IMR-90 (cell line): ENCODE results near the gene SUSD6. TPM values are rescaled to one million over a fixed set of nuclear protein-coding genes. Genes with fewer than 3 reads are reported as not detected.

Experiments
- ATAC-seq: fragments of 200-7000 bp; cut with Tn5 transposase; 2 replicates; pipeline ENCODE4 v1.9.1; 2020; ENCODE audit warnings: low read depth, mild to moderate bottlenecking, moderate library complexity
- BruUV-seq: library from RNA; stranded (reverse); fragments of 400-500 nt; replicated peaks from 2 replicates; lab custom pipeline; 2021; lab: Mats Ljungman, UMichigan
- CTCF ChIA-PET: fragments of 300-600 bp; formaldehyde crosslinking; extraction: SDS; loops from one replicate; lab custom pipeline; 2021; ENCODE audit warnings: antibody characterized with exemption; lab: Yijun Ruan, JAX
- POLR2A ChIA-PET: fragments of 300-600 bp; sonication (Branson Sonifier 250); formaldehyde crosslinking; loops from one replicate; lab custom pipeline; 2022; ENCODE audit warnings: antibody characterized with exemption; ENCODE audit not compliant: unreplicated experiment; lab: Charles Lee
- DNase-seq: peaks from one replicate; pipeline ENCODE4 v3.0.0; 2013
- H2AFZ ChIP-seq: replicated peaks from 2 replicates; pipeline ENCODE3; 2013; ENCODE audit warnings: low read length, mild to moderate bottlenecking; ENCODE audit not compliant: poor library complexity
- H2AK5ac ChIP-seq: 2 replicates; pipeline ENCODE4 v1.6.1; 2013; ENCODE audit warnings: low read depth, low read length, inconsistent platforms
- H2AK9ac ChIP-seq: replicated peaks from 2 replicates; pipeline ENCODE3; 2013; ENCODE audit warnings: mild to moderate bottlenecking, low read depth, low read length, moderate library complexity; ENCODE audit not compliant: poor library complexity
- H2BK120ac ChIP-seq: 2 replicates; pipeline ENCODE4 v1.6.1; 2013; ENCODE audit warnings: low read depth, low read length, inconsistent platforms
- H2BK15ac ChIP-seq: 3 replicates; pipeline ENCODE4 v1.6.1; 2013; ENCODE audit warnings: low read depth, low read length, inconsistent platforms
- H2BK20ac ChIP-seq: 2 replicates; pipeline ENCODE4 v1.6.1; 2013; ENCODE audit warnings: low read depth, mild to moderate bottlenecking, inconsistent platforms, low read length, moderate library complexity
- H2BK5ac ChIP-seq: 2 replicates; pipeline ENCODE4 v1.6.1; 2013; ENCODE audit warnings: mild to moderate bottlenecking, low read depth, low read length, inconsistent platforms; ENCODE audit not compliant: poor library complexity, severe bottlenecking
- H3K14ac ChIP-seq: replicated peaks from 2 replicates; pipeline ENCODE4 v1.6.1; 2013; ENCODE audit warnings: low read depth, low read length, inconsistent platforms
- H3K18ac ChIP-seq: 2 replicates; pipeline ENCODE4 v1.6.1; 2013; ENCODE audit warnings: low read depth, low read length, control low read depth
- H3K23ac ChIP-seq: 2 replicates; pipeline ENCODE4 v1.6.1; 2013; ENCODE audit warnings: low read depth, low read length, inconsistent platforms
- H3K27ac ChIP-seq: 2 replicates; pipeline ENCODE4 v1.5.1; 2013; ENCODE audit warnings: mild to moderate bottlenecking, control low read depth, low read length; ENCODE audit not compliant: insufficient read depth
- H3K27me3 ChIP-seq: 2 replicates; pipeline ENCODE4 v1.6.1; 2013; ENCODE audit warnings: low read length; ENCODE audit not compliant: control insufficient read depth, insufficient read depth
- H3K36me3 ChIP-seq: 2 replicates; pipeline ENCODE4 v1.6.1; 2013; ENCODE audit warnings: low read length, mixed read lengths; ENCODE audit not compliant: control insufficient read depth, insufficient read depth
- H3K4ac ChIP-seq: 2 replicates; pipeline ENCODE4 v1.6.1; 2013; ENCODE audit warnings: low read depth, low read length, inconsistent platforms
- H3K4me1 ChIP-seq: 2 replicates; pipeline ENCODE4 v1.6.1; 2013; ENCODE audit warnings: low read length, mixed read lengths; ENCODE audit not compliant: control insufficient read depth, insufficient read depth
- H3K4me2 ChIP-seq: 2 replicates; pipeline ENCODE4 v1.6.1; 2013; ENCODE audit warnings: low read depth, mild to moderate bottlenecking, control low read depth, low read length, moderate library complexity
- H3K4me3 ChIP-seq: 2 replicates; pipeline ENCODE4 v1.5.1; 2013; ENCODE audit warnings: low read depth, mild to moderate bottlenecking, control low read depth, low read length, moderate library complexity; ENCODE audit not compliant: insufficient read depth
- H3K56ac ChIP-seq: 2 replicates; pipeline ENCODE4 v1.6.1; 2013; ENCODE audit warnings: low read length, inconsistent platforms; ENCODE audit not compliant: insufficient read depth; ENCODE audit errors: extremely low read depth
- H3K79me1 ChIP-seq, 2 experiments: 2 replicates each; pipeline ENCODE4 v1.6.1; 2013; ENCODE audit warnings: low read length in 2 of 2, inconsistent platforms in 1 of 2, low read depth in 1 of 2
- H3K9ac ChIP-seq: 2 replicates; pipeline ENCODE4 v1.6.1; 2013; ENCODE audit warnings: low read depth, low read length, control low read depth
- H3K9me1 ChIP-seq: 2 replicates; pipeline ENCODE4 v1.6.1; 2013; ENCODE audit warnings: low read length, inconsistent platforms; ENCODE audit not compliant: insufficient read depth
- H3K9me3 ChIP-seq: 2 replicates; pipeline ENCODE4 v1.6.1; 2013; ENCODE audit warnings: low read length; ENCODE audit not compliant: control insufficient read depth, insufficient read depth
- H4K20me1 ChIP-seq: 2 replicates; pipeline ENCODE4 v1.6.1; 2013; ENCODE audit warnings: low read length, inconsistent platforms; ENCODE audit not compliant: insufficient read depth
- H4K5ac ChIP-seq: 2 replicates; pipeline ENCODE4 v1.6.1; 2013; ENCODE audit warnings: mild to moderate bottlenecking, low read depth, low read length, control low read depth
- H4K8ac ChIP-seq, 2 experiments: 2 replicates each; pipeline ENCODE4 v1.6.1; 2013; ENCODE audit warnings: low read depth in 2 of 2, low read length in 2 of 2, control low read depth in 1 of 2, inconsistent platforms in 1 of 2
- H4K91ac ChIP-seq: 2 replicates; pipeline ENCODE4 v1.6.1; 2013; ENCODE audit warnings: low read depth, low read length, inconsistent platforms; ENCODE audit not compliant: insufficient read depth
- CEBPB ChIP-seq: IDR thresholded peaks from 2 replicates; pipeline ENCODE4 v1.6.1; 2012; ENCODE audit warnings: low read depth, low read length, improper control_type of control experiment
- CTCF ChIP-seq: conservative IDR thresholded peaks from 2 replicates; pipeline ENCODE4 v1.5.1; 2012; ENCODE audit warnings: mild to moderate bottlenecking, low read depth, low read length, improper control_type of control experiment
- FOS ChIP-seq: fragments of 150-350 bp; IDR thresholded peaks from 2 replicates; pipeline ENCODE4 v1.6.1; 2016; ENCODE audit warnings: low read depth, low read length
- MAZ ChIP-seq: IDR thresholded peaks from 2 replicates; pipeline ENCODE4 v1.6.1; 2012; ENCODE audit warnings: low read depth, mild to moderate bottlenecking, low read length, improper control_type of control experiment, moderate library complexity, borderline replicate concordance
- MXI1 ChIP-seq: IDR thresholded peaks from 2 replicates; pipeline ENCODE4 v1.6.1; 2012; ENCODE audit warnings: low read depth, mild to moderate bottlenecking, low read length, moderate library complexity, borderline replicate concordance
- NFE2L2 ChIP-seq: fragments of 150-350 bp; IDR thresholded peaks from 2 replicates; pipeline ENCODE4 v1.6.1; 2016; ENCODE audit warnings: low read depth, mild to moderate bottlenecking, low read length
- RFX5 ChIP-seq: IDR thresholded peaks from 2 replicates; pipeline ENCODE4 v1.8.0; 2012; ENCODE audit warnings: low read depth, mild to moderate bottlenecking, low read length, moderate library complexity
- WGBS, 2 experiments: methylation state at CpG; one replicate each; pipeline versions ENCODE4 v1.1.5 to v1.1.7; 2013; ENCODE audit warnings: missing lambda C conversion rate in 2 of 2; ENCODE audit not compliant: insufficient read length in 1 of 2; ENCODE audit errors: extremely low coverage in 2 of 2; 5-methylcytosine and 5-hydroxymethylcytosine counted together
- dilution Hi-C: fragments of 300-500 bp; cut with HindIII; formaldehyde crosslinking; loops from one replicate; pipeline ENCODE4 v1.14.3; 2018; ENCODE audit warnings: low sequenced_read_pairs; ENCODE audit not compliant: unreplicated experiment
- in situ Hi-C: fragments of 300-500 bp; cut with MboI; formaldehyde crosslinking; loops from 3 replicates; pipeline ENCODE4 v1.14.3; 2019; ENCODE audit warnings: low sequenced_read_pairs, inconsistent platforms, mixed read lengths
- intact Hi-C: fragments of 100-400 bp; cut with micrococcal nuclease; formaldehyde crosslinking; loops from 2 replicates; pipeline ENCODE4 v1.10.0; 2022
- polyA plus RNA-seq, 3 experiments: library from polyadenylated mRNA; depleted of rRNA; stranded (reverse); fragments of >200 nt; gene quantifications; 2 replicates each; pipeline ENCODE4 v1.2.3, GENCODE V29; 2012; ENCODE audit warnings: low replicate concordance in 1 of 3
- total RNA-seq: library from RNA; depleted of rRNA; stranded (reverse); fragments of >200 nt; gene quantifications from 2 replicates; pipeline ENCODE4 v1.2.3, GENCODE V29; 2012

Gene SUSD6
- total and polyA plus RNA-seq, 2 of the 4 experiments (the other 2 are of a cell fraction), result 2.3 to 10.1 TPM

DNA sequence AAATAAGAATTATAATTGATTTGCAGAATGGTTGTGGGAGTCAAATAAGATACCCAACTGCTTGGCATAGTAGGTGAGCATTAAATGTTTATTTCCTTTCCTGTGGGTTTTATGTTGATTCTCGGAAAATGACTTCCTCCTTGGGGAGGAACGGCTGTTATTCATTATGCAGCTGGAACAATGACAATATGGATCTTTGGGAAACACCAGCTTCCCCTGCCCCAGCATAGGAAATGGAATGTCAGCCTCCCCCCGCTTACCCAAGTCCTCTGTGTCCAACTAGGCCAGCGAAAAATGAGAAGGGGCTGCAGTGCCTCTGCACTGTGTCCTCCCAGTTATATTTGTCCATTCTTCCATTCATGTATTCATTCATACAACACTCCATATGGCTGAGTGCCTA, 25.0 kb upstream of the SUSD6 start:
- H2BK15ac ChIP-seq, result no peak overlapping the region
- intact Hi-C loops, result no loop called here
- no peaks in the 10 kb centered on the region for H3K36me3 ChIP-seq
- ChIA-PET POLR2A (no interaction called here), CTCF (interaction anchor here (2.8 kb wide), 1 partner anchor 141 kb away, joined by 9 read pairs; no protein-coding TSS in a partner anchor)
- TF ChIP-seq FOS (no peak), MAZ (no peak), CEBPB (no peak), MXI1 (no peak), NFE2L2 (no peak), CTCF (no peak), RFX5 (no peak)
- no peaks in the 10 kb centered on the region for H3K79me1 ChIP-seq
- H4K5ac ChIP-seq, result no peak overlapping the region
- H3K4me2 ChIP-seq, result no peak overlapping the region
- no peak overlapping the region for H3K9ac ChIP-seq
- no peak overlapping the region for H2AK5ac ChIP-seq
- H3K14ac ChIP-seq, result no peak overlapping the region
- ATAC-seq (no peak), DNase-seq (no peak)
- no CpG with 5 or more reads among the region's 4 CpGs for WGBS, 2 experiments
- H2BK120ac ChIP-seq, result no peak overlapping the region
- no peak overlapping the region for H3K4me3 ChIP-seq
- H4K91ac ChIP-seq, result no peak overlapping the region
- H3K9me3 ChIP-seq, result no peaks in the 10 kb centered on the region
- H2AFZ ChIP-seq, result no peak overlapping the region
- H3K9me1 ChIP-seq, result 0 out of 2 replicates have a peak, but pooled peaks cover 6% of the 10 kb centered on the region
- H3K4ac ChIP-seq, result no peak overlapping the region
- no peak overlapping the region for H3K56ac ChIP-seq
- no peak overlapping the region for H3K23ac ChIP-seq
- peaks cover 6% of the 10 kb centered on the region for H3K27me3 ChIP-seq
- no peak overlapping the region for H2BK20ac ChIP-seq
- no peaks in the 10 kb centered on the region for H3K4me1 ChIP-seq
- no peak overlapping the region for H2BK5ac ChIP-seq
- no peak overlapping the region for H3K18ac ChIP-seq
- dilution Hi-C loops, result no loop called here
- no peaks in the 10 kb centered on the region for H4K20me1 ChIP-seq
- BruUV-seq, result no TSS peak
- no peak overlapping the region for H4K8ac ChIP-seq
- H2AK9ac ChIP-seq, result no peak overlapping the region
- no peak overlapping the region for H3K27ac ChIP-seq
- in situ Hi-C loops, result loop anchor here (25.0 kb wide), 1 partner anchor 426 kb away; no protein-coding TSS in a partner anchor
